Mesenchymal stem cell (in vitro differentiated cells and primary cell): ENCODE measurements around the gene ACAP1.

ENCODE experiments used
- DNase-seq: peaks from one replicate; pipeline ENCODE4 v3.0.0-alpha.2; 2013
- H2AFZ ChIP-seq: one replicate; pipeline ENCODE4 v1.6.1; 2013; ENCODE audit warnings: low read depth, mild to moderate bottlenecking, control low read depth, inconsistent platforms, low read length, moderate library complexity
- H2AK5ac ChIP-seq: 2 replicates; pipeline ENCODE4 v1.6.1; 2013; ENCODE audit warnings: low read length, moderate library complexity, mild to moderate bottlenecking, inconsistent platforms; ENCODE audit not compliant: severe bottlenecking
- H2BK120ac ChIP-seq: one replicate; pipeline ENCODE4 v1.6.1; 2013; ENCODE audit warnings: low read depth, mild to moderate bottlenecking, inconsistent platforms, low read length, moderate library complexity
- H2BK12ac ChIP-seq, 2 experiments: one replicate each; pipeline ENCODE4 v1.6.1; 2013; ENCODE audit warnings: inconsistent platforms in 2 of 2, low read length in 2 of 2, mild to moderate bottlenecking in 2 of 2, moderate library complexity in 2 of 2, control low read depth in 1 of 2
- H2BK15ac ChIP-seq: one replicate; pipeline ENCODE4 v1.6.1; 2013; ENCODE audit warnings: mild to moderate bottlenecking, low read depth, inconsistent platforms; ENCODE audit not compliant: poor library complexity, severe bottlenecking
- H2BK5ac ChIP-seq: 2 replicates; pipeline ENCODE4 v1.6.1; 2013; ENCODE audit warnings: low read depth, mild to moderate bottlenecking, low read length, control low read depth, inconsistent platforms; ENCODE audit not compliant: poor library complexity, severe bottlenecking
- H3K14ac ChIP-seq, 2 experiments: one replicate each; pipeline ENCODE4 v1.6.1; 2013; ENCODE audit warnings: inconsistent platforms in 2 of 2, low read length in 2 of 2, control low read depth in 1 of 2, mild to moderate bottlenecking in 1 of 2, moderate library complexity in 1 of 2
- H3K18ac ChIP-seq, 2 experiments: one replicate each; pipeline ENCODE4 v1.6.1; 2013; ENCODE audit warnings: inconsistent platforms in 2 of 2, low read length in 2 of 2, control low read depth in 1 of 2, low read depth in 1 of 2, mild to moderate bottlenecking in 1 of 2
- H3K23ac ChIP-seq, 2 experiments: one replicate each; pipeline ENCODE4 v1.6.1; 2013; ENCODE audit warnings: inconsistent platforms in 2 of 2, low read length in 2 of 2, mild to moderate bottlenecking in 2 of 2, moderate library complexity in 2 of 2, control low read depth in 1 of 2
- H3K27ac ChIP-seq: 2 replicates; pipeline ENCODE4 v1.5.1; 2013; ENCODE audit warnings: mild to moderate bottlenecking, moderate library complexity, low read length, control low read depth, inconsistent platforms; ENCODE audit not compliant: poor library complexity, severe bottlenecking
- H3K27me3 ChIP-seq, 2 experiments: 2 replicates each; pipeline versions ENCODE4 v1.6.1 to v1.7.0; 2013; ENCODE audit warnings: low read length in 2 of 2, mild to moderate bottlenecking in 2 of 2, moderate library complexity in 2 of 2, control low read depth in 1 of 2, inconsistent platforms in 1 of 2; ENCODE audit not compliant: control insufficient read depth in 1 of 2, insufficient read depth in 1 of 2
- H3K36me3 ChIP-seq, 2 experiments: 2 replicates each; pipeline versions ENCODE4 v1.6.1 to v1.7.0; 2013; ENCODE audit warnings: low read length in 2 of 2, control low read depth in 1 of 2, inconsistent platforms in 1 of 2, low read depth in 1 of 2, mild to moderate bottlenecking in 1 of 2; ENCODE audit not compliant: insufficient read depth in 2 of 2, control insufficient read depth in 1 of 2
- H3K4ac ChIP-seq, 2 experiments: one replicate each; pipeline ENCODE4 v1.6.1; 2013; ENCODE audit warnings: inconsistent platforms in 2 of 2, low read length in 2 of 2, mild to moderate bottlenecking in 2 of 2, moderate library complexity in 2 of 2, control low read depth in 1 of 2, low read depth in 1 of 2
- H3K4me1 ChIP-seq: 2 replicates; pipeline ENCODE4 v1.6.1; 2013; ENCODE audit warnings: low read depth, low read length, control low read depth; ENCODE audit not compliant: control insufficient read depth, insufficient read depth
- H3K4me2 ChIP-seq: 2 replicates; pipeline ENCODE4 v1.6.1; 2013; ENCODE audit warnings: low read length, mild to moderate bottlenecking, inconsistent platforms; ENCODE audit not compliant: poor library complexity, severe bottlenecking
- H3K4me3 ChIP-seq, 2 experiments: 2 replicates each; pipeline versions ENCODE4 v1.5.1 to v1.7.0; 2013; ENCODE audit warnings: low read length in 2 of 2, mild to moderate bottlenecking in 2 of 2, control low read depth in 1 of 2, low read depth in 1 of 2; ENCODE audit not compliant: insufficient read depth in 1 of 2
- H3K79me1 ChIP-seq: replicated peaks from 2 replicates; pipeline ENCODE4 v1.6.1; 2013; ENCODE audit warnings: mild to moderate bottlenecking, control low read depth, low read length, inconsistent platforms; ENCODE audit not compliant: poor library complexity, severe bottlenecking
- H3K9ac ChIP-seq: 2 replicates; pipeline ENCODE4 v1.7.0; 2013; ENCODE audit warnings: mild to moderate bottlenecking, low read length, moderate library complexity
- H3K9me3 ChIP-seq: 2 replicates; pipeline ENCODE4 v1.7.0; 2013; ENCODE audit warnings: mild to moderate bottlenecking, low read length; ENCODE audit not compliant: control insufficient read depth
- H4K8ac ChIP-seq: one replicate; pipeline ENCODE4 v1.6.1; 2013; ENCODE audit warnings: inconsistent platforms, mild to moderate bottlenecking, low read length, moderate library complexity
- H4K91ac ChIP-seq: one replicate; pipeline ENCODE4 v1.6.1; 2013; ENCODE audit warnings: mild to moderate bottlenecking, low read length, inconsistent platforms
- WGBS: methylation state at CpG from one replicate; pipeline ENCODE4 v1.1.7; 2013; ENCODE audit warnings: mixed read lengths; 5-methylcytosine and 5-hydroxymethylcytosine counted together

Gene ACAP1

DNA sequence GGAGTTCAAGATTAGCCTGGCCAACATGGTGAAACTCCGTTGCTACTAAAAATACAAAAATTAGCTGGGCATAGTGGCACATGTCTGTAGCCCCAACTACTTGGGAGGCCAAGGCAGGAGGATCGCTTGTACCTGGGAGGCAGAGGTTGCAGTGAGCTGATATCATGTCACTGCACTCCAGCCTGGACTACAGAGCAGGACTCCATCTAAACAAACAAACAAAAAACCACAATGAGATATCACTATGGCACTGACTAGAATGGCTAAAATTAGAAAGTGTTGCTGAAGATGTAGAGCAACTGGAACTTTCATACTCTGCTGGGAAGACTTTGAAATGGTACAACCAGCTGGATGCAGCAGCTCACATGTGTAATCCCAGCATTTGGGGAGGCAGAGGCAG, 38.0 kb downstream of the ACAP1 start:
- Histone ChIP-seq H2AK5ac (no peak overlapping the region), H3K27ac (no peak overlapping the region), H3K4me2 (no peak overlapping the region), H3K9me3 (peaks cover 4% of the 10 kb centered on the region), H2BK5ac (no peak overlapping the region), H3K9ac (no peak overlapping the region), H3K36me3 (no peaks in the 10 kb centered on the region), H3K14ac (no peak overlapping the region), H2BK120ac (no peak overlapping the region), H2AFZ (no peak overlapping the region), H4K8ac (no peak overlapping the region), H3K79me1 (no peaks in the 10 kb centered on the region), H3K23ac (no peak overlapping the region), H2BK12ac (no peak overlapping the region), H3K4me1 (no peaks in the 10 kb centered on the region), H3K4ac (no peak overlapping the region), H2BK15ac (no peak overlapping the region), H4K91ac (no peak overlapping the region), H3K18ac (no peak overlapping the region), H3K4me3 (no peak overlapping the region), H3K27me3 (peaks cover 9 to 24% of the 10 kb centered on the region in 2 experiments)
- 76% methylated on average over 2 of the region's 2 CpGs for WGBS
- DNase-seq: no peak

DNA sequence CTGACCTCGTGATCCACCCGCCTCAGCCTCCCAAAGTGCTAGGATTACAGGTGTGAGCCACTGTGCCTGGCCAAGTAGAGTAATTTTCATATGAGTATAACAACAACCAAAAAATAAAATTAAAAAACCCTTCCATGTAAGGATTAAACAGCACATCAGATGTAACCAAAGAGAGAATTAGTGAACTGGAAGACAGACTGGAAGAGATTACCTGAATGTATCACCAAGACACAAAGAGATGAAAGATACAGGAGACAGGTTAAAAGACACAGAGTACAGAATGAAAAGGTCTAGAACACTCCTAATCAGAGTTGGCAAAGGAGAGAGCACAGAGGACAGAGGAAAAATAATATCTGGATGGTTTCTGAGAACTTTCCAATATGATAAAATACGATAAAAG, 42.8 kb downstream of the ACAP1 start:
- no CpG with 5 or more reads among the region's 3 CpGs for WGBS
- no peak overlapping the region for H3K14ac ChIP-seq
- no peak overlapping the region for H4K91ac ChIP-seq
- no peaks in the 10 kb centered on the region for H3K79me1 ChIP-seq
- no peak overlapping the region for H3K9ac ChIP-seq
- no peak overlapping the region for H3K23ac ChIP-seq
- no peak overlapping the region for H2BK5ac ChIP-seq
- H3K4ac ChIP-seq: no peak overlapping the region
- no peak overlapping the region for H4K8ac ChIP-seq
- H2BK12ac ChIP-seq: no peak overlapping the region
- H2BK120ac ChIP-seq: no peak overlapping the region
- no peak overlapping the region for H3K18ac ChIP-seq
- no peak for DNase-seq
- H3K27me3 ChIP-seq: peaks cover 42 to 52% of the 10 kb centered on the region in 2 experiments
- H3K4me2 ChIP-seq: no peak overlapping the region
- H3K9me3 ChIP-seq: peaks cover 12% of the 10 kb centered on the region
- H2AK5ac ChIP-seq: no peak overlapping the region
- H3K36me3 ChIP-seq: no peaks in the 10 kb centered on the region
- no peak overlapping the region for H3K4me3 ChIP-seq
- no peak overlapping the region for H2AFZ ChIP-seq
- H3K27ac ChIP-seq: no peak overlapping the region
- peaks cover 15% of the 10 kb centered on the region for H3K4me1 ChIP-seq
- H2BK15ac ChIP-seq: no peak overlapping the region

DNA sequence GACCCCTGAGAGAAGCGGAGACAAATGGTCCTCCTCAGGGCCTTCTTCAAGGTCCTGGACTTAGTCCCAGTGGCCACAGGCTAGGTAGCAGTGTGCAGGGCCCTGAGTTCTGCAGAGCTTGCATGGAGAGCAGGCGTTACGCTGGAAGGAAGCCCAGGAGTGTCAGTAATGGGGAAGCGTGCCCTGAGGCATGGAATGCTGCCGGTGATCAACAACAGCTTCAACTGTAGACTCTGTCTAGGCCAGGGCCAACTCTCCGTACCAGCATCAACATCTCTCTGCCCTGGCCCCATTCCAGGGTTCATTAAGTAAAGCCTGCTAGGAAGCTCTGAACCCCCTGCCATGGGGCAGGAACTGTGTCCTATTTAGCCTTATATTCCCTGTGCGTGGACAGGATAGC, 44.0 kb downstream of the ACAP1 start:
- WGBS: 70% methylated on average over 7 of the region's 7 CpGs
- no peak overlapping the region for H3K4ac ChIP-seq
- peaks cover 19% of the 10 kb centered on the region for H3K4me1 ChIP-seq
- no peak overlapping the region for H3K23ac ChIP-seq
- peaks cover 42 to 52% of the 10 kb centered on the region in 2 experiments for H3K27me3 ChIP-seq
- H2BK120ac ChIP-seq: no peak overlapping the region
- peak overlapping the region in 1 of 2 experiments; percentile 59 for H3K4me3 ChIP-seq
- no peak overlapping the region for H2BK5ac ChIP-seq
- H2BK12ac ChIP-seq: no peak overlapping the region
- H2AFZ ChIP-seq: no peak overlapping the region
- no peak overlapping the region for H2BK15ac ChIP-seq
- H3K79me1 ChIP-seq: no peaks in the 10 kb centered on the region
- H3K18ac ChIP-seq: no peak overlapping the region
- no peak overlapping the region for H4K91ac ChIP-seq
- DNase-seq: no peak
- no peak overlapping the region for H2AK5ac ChIP-seq
- peak overlapping the region; percentile 20 for H3K9ac ChIP-seq
- H3K36me3 ChIP-seq: no peaks in the 10 kb centered on the region
- H3K27ac ChIP-seq: no peak overlapping the region
- H3K4me2 ChIP-seq: peak overlapping the region; percentile 30
- peaks cover 12% of the 10 kb centered on the region for H3K9me3 ChIP-seq
- H3K14ac ChIP-seq: no peak overlapping the region
- no peak overlapping the region for H4K8ac ChIP-seq

DNA sequence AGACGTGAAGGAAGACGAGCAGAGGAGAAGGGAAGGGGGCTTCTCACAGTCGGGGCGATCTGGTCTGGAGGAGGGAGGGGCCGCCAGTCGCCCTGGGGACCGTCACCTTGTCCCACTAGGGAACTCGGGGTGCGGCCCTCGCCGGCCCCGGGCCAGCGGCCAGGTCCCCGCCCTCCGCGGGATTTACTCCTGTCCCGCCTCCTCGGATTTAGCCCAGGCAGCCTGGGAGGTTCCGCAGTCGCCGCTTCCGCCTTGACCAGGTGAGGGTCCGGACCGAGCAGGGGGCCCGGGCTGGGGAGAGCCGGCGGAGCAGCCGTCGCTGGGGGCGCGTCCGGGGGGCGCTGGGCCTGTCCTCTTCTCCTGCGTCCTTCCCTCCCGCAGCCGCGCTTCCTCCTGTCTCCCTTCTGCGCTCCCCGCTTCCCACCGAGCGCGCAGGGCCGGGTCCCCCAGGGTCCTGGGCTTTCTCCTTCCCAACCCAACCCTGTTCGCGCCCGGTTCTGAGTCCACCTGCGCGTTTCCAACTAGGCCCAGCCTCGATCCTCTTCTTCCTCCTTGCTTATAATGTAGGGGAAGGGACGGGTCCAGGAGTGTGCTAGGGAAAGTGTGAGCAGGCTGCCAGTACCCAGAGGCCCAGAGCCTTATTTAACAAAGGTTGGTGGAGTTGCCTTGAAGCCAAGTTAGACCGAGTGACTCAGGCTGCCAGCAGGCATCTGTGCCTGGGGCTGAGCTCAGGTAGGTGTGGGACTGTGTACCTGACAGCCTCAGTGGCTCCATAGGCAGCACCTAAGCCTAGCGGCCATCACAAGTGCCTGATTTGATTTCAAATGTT, 44.7 kb downstream of the ACAP1 start, which contains the start of gene TNK1:
TNK1 (plus strand) TSS at position 235 of the 829 bp plus-strand sequence. CDS start 1,838 bp downstream, outside the sequence.
- Histone ChIP-seq H3K23ac (peak within 1 kb of the TSS in 1 of 2 experiments; percentile 34), H3K9ac (peak within 1 kb of the TSS; percentile 20), H2BK15ac (no peak within 1 kb of the TSS), H4K8ac (no peak within 1 kb of the TSS), H3K18ac (no peak within 1 kb of the TSS), H2BK5ac (no peak within 1 kb of the TSS), H3K27ac (no peak within 1 kb of the TSS), H3K4ac (no peak within 1 kb of the TSS), H2AK5ac (no peak within 1 kb of the TSS), H2AFZ (no peak within 1 kb of the TSS), H2BK12ac (no peak within 1 kb of the TSS), H3K4me3 (peak within 1 kb of the TSS in 1 of 2 experiments; percentile 59), H2BK120ac (no peak within 1 kb of the TSS), H3K14ac (no peak within 1 kb of the TSS), H3K36me3 (peaks cover 0 to 2% of the 10 kb centered on the region in 2 experiments), H4K91ac (no peak within 1 kb of the TSS), H3K4me1 (peaks cover 19% of the 10 kb centered on the region), H3K4me2 (peak within 1 kb of the TSS; percentile 30), H3K79me1 (no peaks in the 10 kb centered on the region), H3K9me3 (peaks cover 12% of the 10 kb centered on the region), H3K27me3 (peaks cover 42 to 52% of the 10 kb centered on the region in 2 experiments)
- DNase-seq: no peak
- 7% methylated on average over 46 of the region's 52 CpGs for WGBS
